Hepatic stellate cell (primary cell): ENCODE measurements around the gene KCNJ16.
"Not testable (repeated sequence)": the region's sequence is repeated elsewhere in the genome, so short reads cannot be mapped to it uniquely, and the experiment has no call there.

Source experiments
- DNase-seq: peaks from one replicate; pipeline ENCODE4 v3.0.0; 2011; ENCODE audit warnings: low spot score

Gene KCNJ16

DNA sequence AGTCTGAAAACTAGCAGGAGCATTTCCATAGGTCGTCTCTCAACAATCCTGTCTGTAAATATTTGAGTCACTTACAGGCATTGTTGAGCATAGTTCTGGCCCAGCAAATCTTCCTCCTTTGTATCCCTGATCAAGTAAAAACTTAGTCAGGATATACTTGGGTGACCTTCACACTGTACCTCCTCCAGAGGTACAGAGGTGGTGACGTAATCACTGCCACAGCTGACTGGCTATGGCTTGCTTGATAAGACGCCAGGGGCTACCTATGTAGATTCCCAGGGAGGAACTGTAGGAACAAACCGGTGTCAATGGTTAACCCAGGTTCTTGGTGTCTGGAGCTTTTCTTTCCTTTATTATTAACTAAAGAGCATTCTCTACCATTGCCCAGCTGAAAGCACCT, at the start of gene KCNJ16:
Gene KCNJ16 (plus strand): TSS at position 270 of the 400 bp plus-strand sequence. CDS start 56,863 bp downstream, outside the sequence.
- no peak for DNase-seq

DNA sequence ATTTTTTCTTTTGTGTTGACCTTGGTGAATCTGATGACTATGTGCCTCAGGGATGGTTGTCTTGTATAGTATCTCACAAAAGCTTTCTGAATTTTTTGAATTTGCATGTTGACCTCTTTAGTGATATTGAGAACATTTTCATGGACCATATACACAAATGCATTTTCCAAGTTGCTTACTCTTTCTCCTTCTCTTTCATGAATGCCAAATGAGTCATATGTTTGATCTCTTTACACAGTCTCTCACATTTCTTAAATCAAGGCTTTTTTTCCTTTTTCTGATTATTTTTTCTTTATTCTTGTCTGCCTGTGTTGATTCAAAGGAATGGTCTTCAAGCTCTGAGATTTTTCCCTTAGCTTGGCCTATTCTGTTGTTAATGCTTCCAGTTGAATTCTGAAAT, 46.6 kb upstream of the KCNJ16 start:
- no peak for DNase-seq

DNA sequence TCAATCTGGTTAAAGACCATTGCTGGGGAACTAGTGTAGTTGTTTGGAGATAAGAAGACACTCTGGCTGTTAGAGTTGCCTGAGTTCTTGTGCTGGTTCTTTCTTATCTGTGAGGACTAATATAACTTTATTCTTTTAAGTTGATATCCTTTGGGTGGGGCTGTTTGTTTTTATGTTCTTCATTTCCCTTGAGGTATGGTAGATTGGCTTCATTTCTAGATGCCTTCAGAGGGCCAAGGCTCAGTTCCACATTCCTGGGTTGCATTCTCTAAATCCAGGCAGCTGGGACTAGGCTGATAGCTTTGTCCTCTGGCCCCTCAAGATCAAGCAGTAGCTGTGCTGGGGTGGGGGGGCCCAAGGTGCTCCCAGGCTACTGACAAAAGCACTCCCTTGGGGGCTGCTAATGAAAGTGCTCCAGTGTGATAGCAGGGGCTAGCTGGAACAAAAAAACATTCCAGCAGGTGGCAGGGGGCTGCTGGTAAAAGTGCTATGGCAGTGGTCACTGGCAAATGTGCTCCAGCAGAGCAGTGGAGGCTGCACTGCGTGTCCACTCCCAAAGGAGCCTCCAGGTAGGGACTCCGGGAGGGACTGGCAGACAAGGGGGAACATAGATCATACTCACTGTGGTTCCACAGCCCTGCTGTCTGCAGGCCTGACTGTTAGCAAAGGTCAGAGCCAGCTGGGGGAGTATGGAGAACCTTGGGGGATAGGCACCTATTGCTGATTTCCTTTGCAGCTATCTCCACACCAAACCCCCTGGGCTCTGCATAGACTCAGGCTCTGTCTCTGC, 45.9 kb upstream of the KCNJ16 start:
- DNase-seq: no peak

DNA sequence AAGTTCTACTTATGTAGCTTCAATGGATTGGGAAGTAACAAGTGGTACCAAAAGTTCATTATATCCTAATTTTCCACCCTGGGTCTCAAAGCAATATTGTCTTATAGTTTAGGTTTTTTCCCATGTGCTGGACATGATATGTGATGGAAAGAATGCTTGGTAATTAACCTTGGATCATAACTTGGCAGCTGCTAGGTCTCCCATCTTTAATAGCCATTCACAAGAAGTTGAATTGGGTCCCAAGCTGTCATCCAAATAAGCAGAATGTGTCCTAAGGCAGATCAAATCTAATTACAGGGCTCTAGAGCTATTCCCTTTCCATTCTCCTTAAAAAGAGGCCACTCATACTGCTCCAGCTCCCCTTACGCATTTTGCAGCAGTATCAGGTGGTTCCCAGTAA, 44.7 kb upstream of the KCNJ16 start:
- DNase-seq: no peak

DNA sequence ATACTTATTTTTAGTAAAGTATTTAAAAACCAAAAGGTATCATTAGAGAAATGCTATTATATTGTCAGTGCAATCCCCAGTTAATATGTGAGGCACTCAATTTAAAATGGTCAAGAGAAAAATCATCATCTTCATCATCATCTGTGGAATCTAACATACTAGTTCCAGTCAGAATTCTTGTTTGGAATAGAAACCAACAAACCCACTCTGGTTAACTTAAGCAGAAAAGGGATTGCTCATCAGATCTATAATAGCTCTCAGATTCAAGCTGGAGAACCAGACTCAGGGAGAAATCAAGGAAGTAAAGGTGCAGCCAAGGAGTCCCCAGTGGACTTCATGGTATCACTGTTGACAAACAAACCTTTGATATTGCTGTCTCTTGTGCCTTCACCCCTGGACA, 43.7 kb upstream of the KCNJ16 start:
- no peak for DNase-seq

DNA sequence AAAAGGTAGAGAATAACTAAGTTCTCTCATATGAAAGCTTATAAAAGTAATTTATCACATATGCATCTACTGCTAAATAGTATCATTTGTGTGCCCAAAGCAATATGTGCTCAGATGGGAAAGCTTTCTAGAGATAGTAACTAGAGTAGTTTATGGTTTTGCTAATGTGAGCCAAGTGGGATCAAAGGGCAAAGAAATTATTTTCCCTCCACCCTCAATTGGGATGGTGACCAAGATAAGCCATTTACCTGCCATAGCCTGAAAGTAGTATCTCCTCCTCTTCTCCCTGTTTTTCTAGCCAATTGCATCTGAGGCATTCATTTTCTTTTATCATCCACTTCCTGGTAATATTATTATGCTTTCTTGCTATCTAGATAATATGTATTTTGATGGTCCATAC, 41.9 kb upstream of the KCNJ16 start:
- DNase-seq: no peak

DNA sequence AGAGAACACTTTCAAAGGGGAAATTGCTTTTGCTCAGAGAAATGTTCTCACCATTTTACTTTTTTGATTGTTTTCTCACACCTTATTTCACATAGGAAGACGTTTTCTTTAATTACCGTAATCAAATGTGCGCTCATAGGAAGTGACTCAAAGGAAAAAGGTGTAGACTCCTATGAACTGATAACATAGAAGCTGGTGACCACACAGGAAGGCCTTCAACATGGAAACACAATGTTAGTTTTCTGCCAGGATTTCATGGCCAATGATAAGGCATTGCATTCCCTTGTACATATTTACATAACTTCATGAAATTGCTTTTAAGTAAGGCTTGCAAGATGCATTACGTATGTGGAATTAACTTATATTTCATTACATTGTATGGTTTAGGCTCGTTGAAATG, 40.9 kb upstream of the KCNJ16 start:
- no peak for DNase-seq

DNA sequence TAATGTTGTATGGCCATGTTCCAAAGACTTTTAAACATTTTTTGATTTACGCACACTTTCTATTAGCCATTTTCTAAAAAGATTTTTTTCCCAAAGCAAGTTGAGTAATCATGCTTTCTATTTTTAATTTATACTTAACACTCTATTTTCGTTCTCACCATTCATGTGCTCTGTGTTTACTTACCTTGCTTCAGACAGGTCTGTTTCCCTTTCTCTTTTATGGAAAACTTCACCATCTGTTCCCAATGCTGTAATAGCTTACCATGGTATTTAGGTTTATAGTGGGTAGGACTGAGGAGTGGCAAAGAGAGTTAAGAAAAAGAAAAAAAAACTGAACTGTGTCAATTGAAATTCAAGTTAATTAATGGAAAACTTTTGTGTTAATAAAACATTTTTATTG, 37.5 kb upstream of the KCNJ16 start:
- DNase-seq: no peak

DNA sequence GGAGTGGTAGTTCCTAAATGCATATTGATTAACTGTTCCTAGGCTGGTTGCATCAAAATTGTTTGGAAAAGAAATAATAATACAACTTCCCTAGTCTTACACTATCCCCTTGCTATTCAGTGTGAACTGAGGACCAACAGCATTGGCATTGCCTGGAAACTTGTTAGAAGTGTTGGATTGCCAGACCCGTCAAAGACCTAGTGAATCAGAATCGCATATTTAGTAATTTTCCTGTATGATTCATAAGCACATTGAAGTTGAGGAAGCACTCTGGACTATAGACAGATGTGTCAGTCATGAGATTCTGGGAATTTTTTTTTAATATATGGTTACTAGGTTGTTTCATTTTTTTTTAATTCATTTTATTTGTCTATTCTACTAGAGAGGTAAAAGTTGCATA, 34.7 kb upstream of the KCNJ16 start:
- no peak for DNase-seq

DNA sequence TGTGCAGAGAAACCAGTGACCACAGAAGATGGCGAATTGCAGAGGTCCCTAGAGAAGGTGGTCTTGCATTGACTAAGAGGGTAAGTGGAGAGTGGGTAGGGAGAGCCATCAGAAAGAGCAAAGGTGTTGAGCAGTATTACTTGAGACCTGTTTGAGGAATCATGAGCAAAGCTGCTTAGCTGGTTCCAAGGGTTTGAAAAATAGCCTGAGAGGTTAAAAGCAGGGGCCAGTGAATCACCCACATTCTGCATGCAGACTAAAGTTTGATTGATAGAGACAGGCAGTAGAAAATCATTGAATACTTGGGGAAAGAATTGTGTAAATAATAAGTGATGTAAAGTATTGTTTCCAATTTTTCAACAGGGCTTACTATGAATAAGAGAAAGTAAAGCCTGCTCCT, 34.0 kb upstream of the KCNJ16 start:
- DNase-seq: no peak

DNA sequence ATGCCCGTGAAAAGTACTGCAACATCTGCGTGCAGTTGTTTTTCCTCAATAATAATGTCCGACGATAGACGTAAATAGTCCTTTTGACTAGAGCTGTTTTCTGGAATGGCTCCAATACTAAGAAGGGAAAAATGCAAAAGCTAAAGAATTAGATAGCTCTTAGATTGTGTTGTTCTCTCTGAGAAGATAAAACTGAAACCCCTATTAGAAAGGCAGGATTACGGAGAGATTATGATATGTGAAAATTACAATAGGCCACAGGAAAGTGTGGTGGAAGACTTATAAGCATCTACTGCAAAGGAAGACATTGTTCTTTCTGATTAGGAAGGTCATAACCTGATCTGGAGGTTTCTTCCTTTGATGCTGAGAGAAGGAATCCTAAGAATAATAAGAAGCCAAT, 33.5 kb upstream of the KCNJ16 start:
- DNase-seq: no peak

DNA sequence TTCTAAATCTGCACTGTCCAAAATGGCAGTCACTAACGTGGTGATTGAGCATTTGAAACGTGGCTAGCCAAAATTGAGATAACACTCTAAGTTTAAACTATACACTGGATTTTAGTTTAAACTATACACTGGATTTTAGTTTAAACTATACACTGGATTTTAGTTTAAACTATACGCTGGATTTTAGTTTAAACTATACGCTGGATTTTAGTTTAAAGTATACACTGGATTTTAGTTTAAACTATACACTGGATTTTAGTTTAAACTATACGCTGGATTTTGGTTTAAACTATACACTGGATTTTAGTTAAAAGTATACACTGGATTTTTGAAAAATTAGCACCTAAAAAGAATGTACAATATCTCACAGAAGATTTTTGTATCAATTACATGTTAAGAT, 29.2 kb upstream of the KCNJ16 start:
- DNase-seq: not testable (repeated sequence)

DNA sequence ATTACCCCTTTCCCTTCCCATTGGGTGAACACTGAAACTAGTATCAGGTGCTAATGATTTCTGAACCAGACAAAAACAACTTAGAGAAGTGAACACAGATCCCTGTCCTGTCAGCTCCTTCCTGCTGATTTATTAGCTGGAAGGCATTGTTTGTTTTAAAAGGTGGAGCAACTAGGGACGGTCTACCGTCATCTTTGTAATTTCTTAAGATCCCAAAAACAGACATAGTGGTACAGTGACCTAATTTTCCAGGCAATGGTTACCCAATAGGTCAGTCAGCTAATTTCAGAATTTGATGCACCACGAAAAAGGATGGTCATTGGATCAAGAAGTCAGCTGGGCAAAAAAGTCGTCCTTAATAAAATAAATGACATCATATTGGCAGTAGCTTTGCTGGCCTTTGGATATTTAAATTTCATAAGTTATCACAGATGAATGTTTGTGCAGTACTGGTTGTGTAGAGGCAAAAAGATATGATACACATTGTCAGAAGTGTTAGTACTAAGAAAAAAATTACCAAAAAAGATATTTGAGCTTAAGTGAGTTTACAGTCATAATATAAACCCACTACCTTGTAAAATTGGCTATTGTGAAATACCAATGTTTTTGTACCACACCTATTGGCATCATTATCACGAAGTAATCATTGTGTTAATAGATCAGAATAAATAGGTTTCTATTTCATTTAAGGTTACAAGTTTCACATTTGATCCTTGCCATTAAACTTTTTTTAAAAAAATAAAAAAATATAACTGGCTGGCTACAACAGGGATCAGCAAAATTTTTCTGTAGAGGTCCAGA, 27.2 kb upstream of the KCNJ16 start:
- no peak for DNase-seq

DNA sequence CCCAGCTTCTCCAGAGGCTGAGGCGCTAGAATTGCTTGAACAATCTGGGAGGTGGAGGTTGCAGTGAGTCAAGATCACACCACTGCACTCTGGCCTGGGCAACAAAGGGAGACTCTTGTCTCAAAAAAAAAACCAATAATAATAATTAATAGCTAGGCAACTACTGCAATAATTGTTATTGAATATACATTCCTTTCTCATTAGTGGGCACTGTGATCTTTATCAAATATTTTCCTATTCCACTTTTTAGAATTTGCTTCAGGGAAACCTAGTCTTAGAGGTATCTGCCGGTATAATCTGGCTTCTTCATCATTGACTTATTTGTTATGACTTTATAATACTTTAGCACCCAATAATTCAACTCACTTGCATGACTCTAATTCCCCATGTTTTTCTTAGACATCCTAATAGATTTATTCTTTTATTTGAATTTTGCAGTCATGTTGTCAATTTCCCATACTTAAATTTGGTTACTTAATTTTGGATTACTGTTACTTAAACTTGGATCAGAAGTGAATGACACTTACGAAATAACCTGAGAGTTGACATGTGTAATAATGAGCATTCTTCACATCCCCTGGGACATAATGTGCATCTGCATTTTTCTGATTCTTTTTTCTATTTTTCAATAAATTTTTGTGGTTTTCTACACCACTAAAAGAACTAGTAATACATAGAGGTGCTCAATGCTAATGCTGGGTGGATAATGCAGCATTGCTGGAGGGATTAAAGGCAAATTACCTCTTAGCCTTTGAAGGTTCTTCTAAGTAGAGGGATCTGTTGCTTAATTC, 25.0 kb upstream of the KCNJ16 start:
- DNase-seq: no peak

DNA sequence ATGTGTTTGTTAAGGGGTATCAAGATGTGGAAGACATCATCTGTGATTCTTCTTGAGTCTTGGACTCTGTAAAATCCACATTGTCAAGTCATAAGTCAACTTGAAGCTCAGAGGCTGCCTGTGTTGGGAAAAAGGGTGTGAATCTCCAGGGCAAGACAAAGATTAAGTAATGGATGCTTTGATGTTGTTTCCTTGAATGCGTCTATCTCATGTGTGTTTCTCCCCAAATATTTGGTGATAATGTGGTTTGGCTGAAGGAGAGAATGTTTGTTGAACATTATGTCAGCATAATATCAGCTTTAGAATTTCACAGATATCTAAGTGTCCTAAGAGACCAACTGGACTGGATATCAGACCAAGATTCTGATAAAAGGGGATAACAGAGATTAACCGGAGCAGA, 24.1 kb upstream of the KCNJ16 start:
- DNase-seq: no peak

DNA sequence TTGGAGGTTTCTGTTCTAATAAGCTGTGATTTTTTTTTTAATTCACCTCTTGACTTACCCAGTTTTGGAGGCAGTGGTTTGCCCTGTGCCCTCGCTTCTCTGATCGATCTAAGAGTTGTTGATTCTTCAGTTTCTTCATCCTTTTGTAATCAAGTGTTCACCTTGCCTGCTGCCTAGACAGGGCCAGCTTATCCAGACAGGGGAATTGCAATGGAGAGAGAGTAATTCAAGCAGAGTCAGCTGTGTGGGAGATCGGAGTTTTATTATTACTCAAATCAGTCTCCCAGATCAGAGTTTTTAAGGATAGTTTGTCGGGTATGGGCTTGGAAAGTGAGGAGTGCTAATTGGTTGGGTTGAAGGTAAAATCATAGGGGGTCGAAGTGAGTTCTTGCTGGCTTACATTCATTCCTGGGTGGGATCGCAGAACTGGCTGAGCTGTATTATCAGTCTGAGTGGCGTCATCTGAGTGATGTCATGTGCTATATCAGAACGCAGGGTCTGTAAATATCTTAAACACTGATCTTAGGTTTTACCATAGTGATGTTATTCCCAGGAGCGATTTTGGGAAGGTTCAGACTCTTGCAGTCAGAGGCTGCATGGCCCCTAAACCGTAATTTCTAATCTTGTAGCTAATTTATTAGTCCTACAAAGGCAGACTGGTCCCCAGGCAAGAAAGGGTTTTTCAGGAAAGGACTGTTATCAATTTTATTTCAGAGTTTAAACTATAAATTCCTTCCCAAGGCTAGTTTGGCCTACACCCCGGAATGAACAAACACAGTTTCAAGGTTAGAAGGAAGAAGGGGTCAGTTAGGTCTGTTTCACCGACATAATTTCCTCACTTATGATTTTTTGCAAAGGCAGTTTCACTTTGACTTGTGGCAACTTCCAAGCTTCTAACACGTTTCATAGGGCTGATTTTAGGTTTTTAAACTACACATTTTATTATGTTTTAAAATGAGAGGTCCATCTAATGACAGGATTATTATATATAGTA, 21.5 kb upstream of the KCNJ16 start:
- DNase-seq: no peak

DNA sequence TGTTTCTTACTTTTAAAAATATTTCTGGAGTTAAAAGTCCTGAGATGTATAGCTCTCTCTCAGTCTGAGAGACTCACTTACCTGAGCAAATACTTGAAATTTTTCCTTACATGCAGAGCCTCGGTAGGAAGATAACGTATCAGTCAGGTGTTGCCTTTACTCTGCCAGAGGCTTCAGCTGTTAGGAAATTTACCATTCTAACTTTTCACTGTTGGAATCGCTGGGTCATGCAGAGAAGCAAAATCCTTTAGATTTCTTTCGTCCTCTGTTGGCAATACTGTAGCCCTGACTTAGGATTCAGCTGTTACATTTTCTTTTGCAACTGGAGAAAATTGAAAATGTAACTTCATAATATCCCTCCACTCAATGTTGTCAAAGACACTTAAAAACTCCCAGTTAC, 20.0 kb upstream of the KCNJ16 start:
- DNase-seq: no peak

DNA sequence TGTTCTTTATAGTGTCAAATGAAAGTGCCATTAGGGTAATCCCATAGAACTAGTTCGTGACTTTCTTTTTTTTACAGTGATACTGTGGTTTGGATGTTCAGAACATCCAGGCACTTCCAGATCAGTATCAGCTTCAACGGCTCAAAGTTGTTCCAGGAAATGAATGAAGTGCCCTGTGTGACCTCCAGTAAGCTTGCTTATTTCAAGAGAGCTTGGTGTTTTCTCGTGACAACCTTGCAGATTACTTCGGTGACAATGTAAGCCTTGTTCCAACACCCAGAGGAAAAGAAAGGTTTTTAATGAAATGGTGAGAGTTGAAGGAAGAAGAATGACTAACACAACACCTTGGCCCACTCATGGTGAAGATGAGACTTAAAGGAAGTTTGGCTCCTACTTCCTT, 16.0 kb upstream of the KCNJ16 start:
- no peak for DNase-seq

DNA sequence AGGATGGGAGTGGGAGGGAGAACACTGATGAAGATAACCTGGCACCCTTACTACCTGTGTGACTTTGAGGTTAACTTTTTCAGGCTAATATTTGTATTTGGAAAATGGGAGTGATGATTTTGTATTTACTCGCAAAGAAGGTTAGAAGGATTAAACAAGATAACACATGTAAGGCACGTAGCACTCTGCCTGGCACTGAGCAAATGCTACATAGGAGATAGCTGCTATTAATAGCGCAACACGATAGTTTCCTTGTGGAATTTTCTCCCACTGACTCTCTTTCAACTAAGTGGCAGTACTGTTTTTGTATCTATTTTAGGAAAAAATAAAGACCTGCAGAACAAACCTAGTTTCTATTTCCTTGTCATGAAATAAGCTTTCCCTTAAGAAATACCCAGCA, 15.4 kb upstream of the KCNJ16 start:
- no peak for DNase-seq

DNA sequence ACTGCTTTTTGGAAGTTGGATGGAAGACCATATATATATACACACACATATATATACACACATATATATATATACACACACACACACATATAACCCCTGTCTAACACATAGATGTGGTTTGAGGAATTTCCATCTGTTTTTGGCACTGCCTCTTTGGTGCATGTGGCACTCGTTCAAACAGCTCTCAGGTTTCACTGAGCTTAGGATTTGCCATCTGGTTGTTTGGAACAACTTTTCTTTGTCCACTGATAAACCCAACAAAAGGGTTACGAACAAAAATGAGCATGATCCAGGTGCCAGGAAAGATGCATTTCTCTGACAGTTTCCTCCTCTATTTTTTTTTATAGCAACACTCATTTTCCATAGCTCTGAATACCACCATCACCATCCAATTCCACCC, 14.6 kb upstream of the KCNJ16 start:
- no peak for DNase-seq

DNA sequence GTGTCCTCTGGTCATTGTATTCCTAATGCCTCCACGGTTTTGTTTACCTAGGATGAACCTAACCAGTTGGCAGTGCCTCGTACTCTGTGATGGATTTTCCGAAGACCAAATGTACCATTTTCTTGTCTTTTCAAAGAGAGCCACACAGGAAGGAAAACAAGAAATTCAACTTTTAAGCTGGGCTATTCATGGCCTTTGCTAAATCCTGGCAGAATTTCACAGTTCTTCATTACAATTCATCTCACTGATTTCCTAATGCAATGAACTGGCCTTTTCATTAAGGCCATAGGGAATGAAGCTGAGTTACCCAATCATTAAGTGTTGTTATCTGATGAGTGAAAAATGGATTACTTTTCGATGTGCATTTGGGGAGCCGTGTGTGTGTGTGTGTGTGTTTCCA, 7.9 kb upstream of the KCNJ16 start:
- no peak for DNase-seq
